Measurements from ENCODE around the gene MADCAM1.

MADCAM1 gene

GRCh38 chr19:455031-455705, 41.1 kb upstream of the MADCAM1 start:
- no peak for DNase-seq (ENCODE audit: extremely low spot score)
- CTCF ChIA-PET, result no interaction called here
- POLR2A ChIA-PET, result no interaction called here
- TF ChIP-seq, protein P1, sequence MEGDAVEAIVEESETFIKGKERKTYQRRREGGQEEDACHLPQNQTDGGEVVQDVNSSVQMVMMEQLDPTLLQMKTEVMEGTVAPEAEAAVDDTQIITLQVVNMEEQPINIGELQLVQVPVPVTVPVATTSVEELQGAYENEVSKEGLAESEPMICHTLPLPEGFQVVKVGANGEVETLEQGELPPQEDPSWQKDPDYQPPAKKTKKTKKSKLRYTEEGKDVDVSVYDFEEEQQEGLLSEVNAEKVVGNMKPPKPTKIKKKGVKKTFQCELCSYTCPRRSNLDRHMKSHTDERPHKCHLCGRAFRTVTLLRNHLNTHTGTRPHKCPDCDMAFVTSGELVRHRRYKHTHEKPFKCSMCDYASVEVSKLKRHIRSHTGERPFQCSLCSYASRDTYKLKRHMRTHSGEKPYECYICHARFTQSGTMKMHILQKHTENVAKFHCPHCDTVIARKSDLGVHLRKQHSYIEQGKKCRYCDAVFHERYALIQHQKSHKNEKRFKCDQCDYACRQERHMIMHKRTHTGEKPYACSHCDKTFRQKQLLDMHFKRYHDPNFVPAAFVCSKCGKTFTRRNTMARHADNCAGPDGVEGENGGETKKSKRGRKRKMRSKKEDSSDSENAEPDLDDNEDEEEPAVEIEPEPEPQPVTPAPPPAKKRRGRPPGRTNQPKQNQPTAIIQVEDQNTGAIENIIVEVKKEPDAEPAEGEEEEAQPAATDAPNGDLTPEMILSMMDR (IDR thresholded peaks at IDR 0.05; ENCODE audit: control extremely low read depth, extremely low read depth, low read depth, missing control alignments), result no peak

GRCh38 chr19:455851-456546, 40.3 kb upstream of the MADCAM1 start:
- ChIA-PET CTCF (no interaction called here), POLR2A (no interaction called here)
- DNase-seq (ENCODE audit: extremely low spot score), result no peak
- TF ChIP-seq, protein P1 (IDR thresholded peaks at IDR 0.05; ENCODE audit: control extremely low read depth, extremely low read depth, low read depth, missing control alignments), result no peak

DNA sequence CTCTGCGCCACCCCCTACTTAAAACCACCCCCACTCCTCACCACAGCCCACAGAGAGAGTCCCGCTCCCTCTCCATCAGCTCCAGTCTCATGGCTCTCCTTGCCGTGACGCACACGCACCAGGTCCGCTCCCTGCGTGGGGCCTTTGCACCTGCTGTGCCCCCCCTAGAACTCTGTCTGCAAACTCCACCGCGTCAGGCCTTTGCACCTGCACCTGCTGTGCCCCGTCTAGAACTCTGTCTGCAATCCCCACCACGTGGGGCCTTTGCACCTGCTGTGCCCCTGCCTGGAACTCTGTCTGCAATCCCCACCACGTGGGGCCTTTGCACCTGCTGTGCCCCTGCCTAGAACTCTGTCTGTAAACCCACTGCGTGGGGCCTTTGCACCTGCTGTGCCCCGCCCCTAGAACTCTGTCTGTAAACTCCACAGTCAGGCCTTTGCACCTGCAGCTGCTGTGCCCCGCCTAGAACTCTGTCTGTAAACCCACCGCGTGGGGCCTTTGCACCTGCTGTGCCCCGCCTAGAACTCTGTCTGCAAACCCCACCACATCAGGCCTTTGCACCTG, 39.7 kb upstream of the MADCAM1 start:
- TF ChIP-seq, protein P1 (IDR thresholded peaks at IDR 0.05; ENCODE audit: control extremely low read depth, extremely low read depth, low read depth, missing control alignments), result no peak
- no peak for DNase-seq (ENCODE audit: extremely low spot score)
- CTCF ChIA-PET, result no interaction called here
- POLR2A ChIA-PET, result no interaction called here

DNA sequence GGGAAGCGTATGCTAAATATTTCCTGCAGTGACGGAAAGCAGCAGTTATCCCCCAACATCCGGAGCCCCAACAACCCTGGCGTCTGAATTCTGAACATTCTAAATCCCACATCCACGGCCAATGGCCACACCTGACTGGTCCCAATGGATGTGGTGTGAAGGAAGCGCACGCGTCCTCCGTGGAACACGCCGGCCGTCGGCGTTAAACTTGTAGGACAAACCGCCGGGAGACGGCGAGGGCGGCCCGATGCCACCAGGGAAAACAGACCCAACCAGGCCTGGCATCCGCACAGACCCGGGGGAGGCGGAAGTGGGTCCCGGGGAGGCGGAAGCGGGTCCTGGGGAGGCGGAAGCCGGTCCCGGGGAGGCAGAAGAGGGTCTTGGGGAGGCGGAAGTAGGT, 38.6 kb upstream of the MADCAM1 start:
- POLR2A ChIA-PET, result no interaction called here
- CTCF ChIA-PET, result no interaction called here
- DNase-seq (ENCODE audit: extremely low spot score), result no peak
- TF ChIP-seq, protein P1 (IDR thresholded peaks at IDR 0.05; ENCODE audit: control extremely low read depth, extremely low read depth, low read depth, missing control alignments), result no peak

DNA sequence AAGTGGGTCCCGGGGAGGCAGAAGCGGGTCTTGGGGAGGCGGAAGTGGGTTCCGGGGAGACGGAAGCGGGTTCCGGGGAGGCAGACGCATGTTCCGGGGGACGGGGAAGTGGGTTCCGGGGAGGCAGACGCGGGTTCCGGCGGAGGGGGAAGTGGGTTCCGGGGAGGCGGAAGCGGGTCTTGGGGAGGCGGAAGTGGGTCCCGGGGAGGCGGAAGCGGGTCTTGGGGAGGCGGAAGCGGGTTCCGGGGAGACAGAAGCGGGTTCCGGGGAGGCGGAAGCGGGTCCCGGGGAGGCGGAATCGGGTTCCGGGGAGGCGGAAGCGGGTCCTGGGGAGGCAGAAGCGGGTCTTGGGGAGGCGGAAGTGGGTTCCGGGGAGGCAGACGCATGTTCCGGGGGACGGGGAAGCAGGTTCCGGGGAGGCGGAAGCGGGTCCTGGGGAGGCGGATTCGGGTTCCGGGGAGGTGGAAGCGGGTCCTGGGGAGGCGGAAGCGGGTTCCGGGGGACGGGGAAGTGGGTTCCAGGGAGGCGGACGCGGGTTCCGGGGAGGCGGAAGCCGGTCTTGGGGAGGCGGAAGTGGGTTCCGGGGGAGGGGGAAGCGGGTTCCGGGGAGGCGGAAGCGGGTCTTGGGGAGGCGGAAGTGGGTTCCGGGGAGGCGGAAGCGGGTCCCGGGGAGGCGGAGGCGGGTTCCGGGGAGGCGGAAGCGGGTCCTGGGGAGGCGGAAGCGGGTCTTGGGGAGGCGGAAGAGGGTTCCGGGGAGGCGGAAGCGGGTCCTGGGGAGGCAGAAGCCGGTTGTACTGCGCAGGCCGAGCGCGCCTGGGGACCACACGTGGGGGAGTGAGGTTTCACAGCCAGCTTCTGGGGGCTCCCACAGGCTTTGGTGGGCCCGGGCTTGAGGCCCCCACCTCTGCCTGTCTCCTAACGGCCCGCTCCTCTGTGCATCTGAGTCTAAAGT, 37.9 kb upstream of the MADCAM1 start:
- no peak for DNase-seq (ENCODE audit: extremely low spot score)
- POLR2A ChIA-PET, result no interaction called here
- CTCF ChIA-PET, result no interaction called here
- TF ChIP-seq, protein P1 (IDR thresholded peaks at IDR 0.05; ENCODE audit: control extremely low read depth, extremely low read depth, low read depth, missing control alignments), result no peak
